K562 (cell line): ENCODE measurements around the gene PCDHB8. TPM values are rescaled to one million over a fixed set of nuclear protein-coding genes. Genes with fewer than 3 reads are reported as not detected.
"Not testable (repeated sequence)": the region's sequence is repeated elsewhere in the genome, so short reads cannot be mapped to it uniquely, and the experiment has no call there.

ENCODE experiments used
- ATAC-seq: fragments of 200-7000 bp; cut with Tn5 transposase; 3 replicates; pipeline ENCODE4 v1.9.1; 2020; ENCODE audit warnings: moderate library complexity
- BruUV-seq: library from RNA; stranded (reverse); fragments of 400-500 nt; replicated peaks from 2 replicates; lab custom pipeline; 2021; lab: Mats Ljungman, UMichigan
- CTCF ChIA-PET: fragments of 300-600 bp; formaldehyde crosslinking; extraction: SDS; loops from one replicate; lab custom pipeline; 2021; ENCODE audit warnings: low intra/inter-chr PET ratio; lab: Yijun Ruan, JAX
- POLR2A ChIA-PET: fragments of 300-600, 350-650 bp; sonication (Branson Sonifier 250); formaldehyde crosslinking; extraction: SDS; loops from one replicate; lab custom pipeline; 2021; ENCODE audit warnings: antibody characterized with exemption, inconsistent platforms; lab: Yijun Ruan, JAX
- DNase-seq, 4 experiments: peaks; one replicate each; pipeline versions ENCODE4 v3.0.0 to v3.0.0-alpha.2; 2011 to 2018; ENCODE audit warnings: low spot score in 3 of 4, mixed read lengths in 3 of 4; ENCODE audit errors: extremely low read depth in 1 of 4
- FAIRE-seq: peaks from 2 replicates; lab custom pipeline; 2011; peaks lifted over from hg19 to GRCh38; lab: Jason Lieb, UNC
- H2AFZ ChIP-seq: 2 replicates; pipeline ENCODE4 v1.6.0; 2011; ENCODE audit warnings: low read depth, low read length, control low read depth, inconsistent platforms
- H3K27ac ChIP-seq: fragments of 200-600 bp; 3 replicates; pipeline ENCODE4 v1.8.0; 2011; ENCODE audit warnings: low read depth, mild to moderate bottlenecking, control low read depth, inconsistent platforms, low read length, moderate library complexity, mixed read lengths; ENCODE audit errors: extremely low read depth
- H3K27me3 ChIP-seq, 2 experiments: fragments of 300-600 bp in 1 of 2; 2 replicates in 1 of 2; 3 replicates in 1 of 2; pipeline versions ENCODE4 v1.6.0 to v1.8.0; 2011; ENCODE audit warnings: inconsistent platforms in 2 of 2, low read length in 2 of 2, mild to moderate bottlenecking in 1 of 2, mixed read lengths in 1 of 2, moderate library complexity in 1 of 2; ENCODE audit not compliant: control insufficient read depth in 2 of 2, insufficient read depth in 2 of 2
- H3K36me3 ChIP-seq: fragments of 300-600 bp; 3 replicates; pipeline ENCODE4 v1.8.0; 2011; ENCODE audit warnings: mild to moderate bottlenecking, low read length, inconsistent platforms; ENCODE audit not compliant: control insufficient read depth, insufficient read depth
- H3K4me1 ChIP-seq, 2 experiments: fragments of 200-600 bp in 1 of 2; replicated peaks in 1 of 2; 2 replicates in 1 of 2; 3 replicates in 1 of 2; pipeline versions ENCODE4 v1.5.1 to v1.8.0; 2011; ENCODE audit warnings: inconsistent platforms in 2 of 2, low read length in 2 of 2, mild to moderate bottlenecking in 1 of 2, mixed read lengths in 1 of 2, moderate library complexity in 1 of 2; ENCODE audit not compliant: control insufficient read depth in 2 of 2, insufficient read depth in 2 of 2
- H3K4me2 ChIP-seq: 2 replicates; pipeline ENCODE4 v1.6.1; 2011; ENCODE audit warnings: low read length, control low read depth, inconsistent platforms, mixed read lengths; ENCODE audit not compliant: insufficient read depth
- H3K4me3 ChIP-seq: fragments of 200-600 bp; sonication (generic), shearing (Covaris generic); 2 replicates; pipeline ENCODE4 v1.5.1; 2016; ENCODE audit warnings: control low read depth, inconsistent platforms
- H3K79me2 ChIP-seq: fragments of 200-600 bp; 3 replicates; pipeline ENCODE4 v1.8.0; 2011; ENCODE audit warnings: low read length, inconsistent platforms; ENCODE audit not compliant: control insufficient read depth, insufficient read depth
- H3K9ac ChIP-seq, 2 experiments: 2 replicates each; pipeline versions ENCODE4 v1.6.0 to v1.6.1; 2011; ENCODE audit warnings: low read depth in 2 of 2, low read length in 2 of 2, control low read depth in 1 of 2, inconsistent platforms in 1 of 2, mild to moderate bottlenecking in 1 of 2, mixed read lengths in 1 of 2; ENCODE audit not compliant: insufficient read depth in 1 of 2
- H3K9me1 ChIP-seq: one replicate; pipeline ENCODE4 v1.6.0; 2011; ENCODE audit warnings: inconsistent platforms, mild to moderate bottlenecking, low read length, moderate library complexity; ENCODE audit not compliant: control insufficient read depth, insufficient read depth
- H3K9me3 ChIP-seq: replicated peaks from 2 replicates; pipeline ENCODE4 v1.5.1; 2011; ENCODE audit warnings: low read depth, low read length, inconsistent platforms; ENCODE audit not compliant: control insufficient read depth, insufficient read depth
- H4K20me1 ChIP-seq: replicated peaks from 2 replicates; pipeline ENCODE4 v1.6.1; 2011; ENCODE audit warnings: low read length, inconsistent platforms, mixed read lengths; ENCODE audit not compliant: control insufficient read depth, insufficient read depth
- ETV1 ChIP-seq: fragments of 450-650 bp; conservative IDR thresholded peaks from 2 replicates; pipeline ENCODE4 v1.6.1; 2016; ENCODE audit warnings: missing genetic modification characterization, control low read depth, low read depth, missing compliant biosample characterization
- GATA2 ChIP-seq: sonication (generic); formaldehyde crosslinking; IDR thresholded peaks from 2 replicates; pipeline ENCODE4 v1.4.0; 2020; ENCODE audit warnings: mild to moderate bottlenecking, missing genetic modification reagents
- NFRKB ChIP-seq: fragments of 450-650 bp; IDR thresholded peaks from 2 replicates; pipeline ENCODE4 v1.6.1; 2016; ENCODE audit warnings: low read depth
- ZFPM2 ChIP-seq: fragments of 250-450 bp; sonication (Bioruptor Pico); IDR thresholded peaks from 2 replicates; pipeline ENCODE4 v1.5.1; 2022; ENCODE audit warnings: mild to moderate bottlenecking
- WGBS: fragments of 100-300 bp; shearing (Covaris generic); methylation state at CpG from one replicate; pipeline ENCODE4 v1.1.6; 2016; ENCODE audit warnings: low coverage, mixed read lengths; ENCODE audit not compliant: insufficient coverage; ENCODE audit errors: missing lambda C conversion rate; 5-methylcytosine and 5-hydroxymethylcytosine counted together
- in situ Hi-C: fragments of 300-500 bp; cut with MboI; formaldehyde crosslinking; loops from 4 replicates; pipeline ENCODE4 v1.15.0; 2018; ENCODE audit warnings: inconsistent platforms, mixed read lengths
- intact Hi-C: fragments of 100-400 bp; cut with micrococcal nuclease; formaldehyde crosslinking; loops from 2 replicates; pipeline ENCODE4 v1.14.2; 2022
- polyA plus RNA-seq, 8 experiments: library from polyadenylated mRNA; depleted of rRNA in 4 of 8; stranded (reverse) in 5 of 8; unstranded in 3 of 8; fragments of >200 nt; fragmentation: Nextera tagmentation in 2 of 8; fragmentation: Illumina TruSeq in 1 of 8; extraction: Ambion mirVana in 2 of 8; extraction: Trizol in 1 of 8; gene quantifications; 2 replicates each; pipeline versions ENCODE4 v1.2.1 to v1.2.3, GENCODE V29; 2011 to 2014; ENCODE audit warnings: inconsistent platforms in 1 of 8, missing spikeins in 1 of 8
- total RNA-seq, 7 experiments: library from RNA; depleted of rRNA in 6 of 7; stranded (reverse); fragments of >200 nt in 6 of 7; fragmentation: Illumina TruSeq in 2 of 7; extraction: Trizol in 2 of 7; gene quantifications; 2 replicates each; pipeline versions ENCODE4 v1.2.1 to v1.2.3, GENCODE V29; 2011 to 2021; ENCODE audit warnings: low replicate concordance in 1 of 7
- TF ChIP-seq, protein P1 (sequence below), 3 experiments: IDR thresholded peaks in 2 of 3; conservative IDR thresholded peaks in 1 of 3; 2 replicates each; pipeline ENCODE4 v1.5.1; 2011 to 2012; ENCODE audit warnings: low read length in 3 of 3, mild to moderate bottlenecking in 3 of 3, control low read depth in 2 of 3, improper control_type of control experiment in 1 of 3, inconsistent platforms in 1 of 3, low read depth in 1 of 3, mixed read lengths in 1 of 3, moderate library complexity in 1 of 3; ENCODE audit not compliant: insufficient read depth in 2 of 3

PCDHB8 gene
- total and polyA plus RNA-seq, 9 of the 15 experiments (the other 6 are each of a cell fraction or from before 2014, with no cell fraction given) = not detected

DNA sequence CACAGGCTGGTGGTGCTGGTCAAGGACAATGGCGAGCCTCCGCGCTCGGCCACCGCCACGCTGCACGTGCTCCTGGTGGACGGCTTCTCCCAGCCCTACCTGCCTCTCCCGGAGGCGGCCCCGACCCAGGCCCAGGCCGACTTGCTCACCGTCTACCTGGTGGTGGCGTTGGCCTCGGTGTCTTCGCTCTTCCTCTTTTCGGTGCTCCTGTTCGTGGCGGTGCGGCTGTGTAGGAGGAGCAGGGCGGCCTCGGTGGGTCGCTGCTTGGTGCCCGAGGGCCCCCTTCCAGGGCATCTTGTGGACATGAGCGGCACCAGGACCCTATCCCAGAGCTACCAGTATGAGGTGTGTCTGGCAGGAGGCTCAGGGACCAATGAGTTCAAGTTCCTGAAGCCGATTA, 38.4 kb downstream of the PCDHB8 start:
- H3K4me3 ChIP-seq, H3K36me3 ChIP-seq, H2AFZ ChIP-seq, DNase-seq, H3K27me3 ChIP-seq, H3K27ac ChIP-seq, H3K9me3 ChIP-seq, H4K20me1 ChIP-seq, CTCF ChIA-PET, H3K79me2 ChIP-seq, H3K9me1 ChIP-seq, H3K4me2 ChIP-seq, POLR2A ChIA-PET, H3K4me1 ChIP-seq, ATAC-seq, FAIRE-seq, H3K9ac ChIP-seq, BruUV-seq: not testable (repeated sequence)
- intact Hi-C loops (loop anchor here (10.0 kb wide), 1 partner anchor 109 kb away; the partner anchor contains the start of gene TAF7), in situ Hi-C loops (loop anchor here (25.0 kb wide), 1 partner anchor 921 kb away; no protein-coding TSS in a partner anchor)
- 4% methylated on average over 11 of the region's 26 CpGs for WGBS

DNA sequence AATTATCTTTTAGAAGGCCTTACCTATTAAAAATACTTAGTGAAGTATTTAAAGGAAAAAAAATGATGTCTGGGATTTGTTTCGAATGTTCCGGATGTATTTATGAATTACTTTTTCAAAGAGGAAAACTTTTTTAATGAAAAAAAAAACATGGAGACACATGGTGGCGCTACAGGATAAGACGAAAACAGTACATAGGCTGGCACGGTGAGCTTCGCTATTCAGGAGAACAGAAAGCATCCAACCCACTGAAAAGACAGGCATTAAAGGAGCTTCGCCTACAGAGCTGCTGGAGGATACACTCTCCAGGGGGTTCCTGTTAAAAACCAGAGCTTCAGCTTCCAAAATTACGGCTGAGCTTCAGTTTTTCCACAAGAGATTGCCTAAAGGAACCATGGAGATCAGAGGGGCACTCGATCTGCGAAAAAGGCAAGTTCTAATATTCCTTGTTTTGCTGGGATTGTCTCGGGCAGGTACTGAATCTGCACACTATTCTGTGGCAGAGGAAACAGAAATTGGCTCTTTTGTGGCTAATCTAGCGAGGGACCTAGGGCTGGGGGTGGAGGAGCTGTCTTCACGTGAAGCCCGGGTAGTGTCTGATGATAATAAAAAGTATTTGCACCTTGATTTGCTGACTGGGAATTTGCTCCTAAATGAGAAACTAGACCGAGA, 45.7 kb downstream of the PCDHB8 start, which contains the start of gene PCDHB14:
TSS of gene PCDHB14 (plus strand) at position 232 of the 672 bp plus-strand sequence. CDS start at position 395, 163 bp downstream.
- POLR2A ChIA-PET = interaction anchor here (1.2 to 1.3 kb wide), 2 partner anchors 9 to 341 kb away, joined by 3 to 4 read pairs; no protein-coding TSS in a partner anchor

More for the DNA sequence above, 45.7 kb downstream of the PCDHB8 start, which contains the start of gene PCDHB14:
- peak; percentile 77 for FAIRE-seq
- H3K4me2 ChIP-seq = no peak within 1 kb of the TSS; the same call in 1 of the 2 replicates
- peaks cover 0 to 6% of the 10 kb centered on the region in 2 experiments; a peak in 2 of 5 replicates for H3K27me3 ChIP-seq
- no peaks in the 10 kb centered on the region for H3K9me3 ChIP-seq
- H3K36me3 ChIP-seq = no peaks in the 10 kb centered on the region
- no peaks in the 10 kb centered on the region for H3K79me2 ChIP-seq
- H4K20me1 ChIP-seq = no peaks in the 10 kb centered on the region
- no peak within 1 kb of the TSS for H3K27ac ChIP-seq
- ATAC-seq = peak; percentile 77
- intact Hi-C loops = loop anchor here (1.0 kb wide), 1 partner anchor 341 kb away; no protein-coding TSS in a partner anchor
- H3K4me3 ChIP-seq = no peak within 1 kb of the TSS
- WGBS = under 1% methylated on average over 15 of the region's 15 CpGs
- no peaks in the 10 kb centered on the region for H3K4me1 ChIP-seq
- no peak for TF ChIP-seq GATA2 (CRISPR knock-in tag)
- TF ChIP-seq ZFPM2 (CRISPR knock-in tag) = no peak
- no peak for TF ChIP-seq NFRKB
- no peak for TF ChIP-seq ETV1 (tag)
- TF ChIP-seq, protein P1, sequence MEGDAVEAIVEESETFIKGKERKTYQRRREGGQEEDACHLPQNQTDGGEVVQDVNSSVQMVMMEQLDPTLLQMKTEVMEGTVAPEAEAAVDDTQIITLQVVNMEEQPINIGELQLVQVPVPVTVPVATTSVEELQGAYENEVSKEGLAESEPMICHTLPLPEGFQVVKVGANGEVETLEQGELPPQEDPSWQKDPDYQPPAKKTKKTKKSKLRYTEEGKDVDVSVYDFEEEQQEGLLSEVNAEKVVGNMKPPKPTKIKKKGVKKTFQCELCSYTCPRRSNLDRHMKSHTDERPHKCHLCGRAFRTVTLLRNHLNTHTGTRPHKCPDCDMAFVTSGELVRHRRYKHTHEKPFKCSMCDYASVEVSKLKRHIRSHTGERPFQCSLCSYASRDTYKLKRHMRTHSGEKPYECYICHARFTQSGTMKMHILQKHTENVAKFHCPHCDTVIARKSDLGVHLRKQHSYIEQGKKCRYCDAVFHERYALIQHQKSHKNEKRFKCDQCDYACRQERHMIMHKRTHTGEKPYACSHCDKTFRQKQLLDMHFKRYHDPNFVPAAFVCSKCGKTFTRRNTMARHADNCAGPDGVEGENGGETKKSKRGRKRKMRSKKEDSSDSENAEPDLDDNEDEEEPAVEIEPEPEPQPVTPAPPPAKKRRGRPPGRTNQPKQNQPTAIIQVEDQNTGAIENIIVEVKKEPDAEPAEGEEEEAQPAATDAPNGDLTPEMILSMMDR (IDR thresholded peaks at IDR 0.05 in 2 of 3, conservative IDR thresholded peaks at IDR 0.05 in 1 of 3; ENCODE audit: insufficient read depth in 2 of 3, low read depth in 1 of 3, low read length in 3 of 3) = peak; percentile 34 to 64 (median 52); a peak in 5 of 6 replicates
- H3K9ac ChIP-seq = no peak within 1 kb of the TSS
- DNase-seq = peak in 3 of 4 experiments; percentile 8 to 30 (median 18)
- BruUV-seq = no TSS peak
- H2AFZ ChIP-seq = peak within 1 kb of the TSS; percentile 35; the same call in 1 of the 2 replicates
- H3K9me1 ChIP-seq = no peaks in the 10 kb centered on the region
- in situ Hi-C loops = loop anchor here (25.0 kb wide), 1 partner anchor 914 kb away; no protein-coding TSS in a partner anchor
- CTCF ChIA-PET = interaction anchor here (0.7 to 1.2 kb wide), 3 partner anchors 115 to 842 kb away, joined by 3 to 6 read pairs (median 3); partner anchors contain the start of gene PCDHGA2
